ENCODE data around the gene BPIFB4.

The BPIFB4 gene

GRCh38 chr20:33059741-33060390 is 19.6 kb upstream of the BPIFB4 start:
- no peak overlapping the region for H3K4me3 ChIP-seq (ENCODE audit: insufficient read depth in 1 of 2, low read depth in 1 of 2, low read length in 2 of 2)
- WGBS, result 90% methylated on average over 22 of the region's 22 CpGs

GRCh38 chr20:33061658-33062028 is 17.8 kb upstream of the BPIFB4 start:
- Histone ChIP-seq H3K23ac (ENCODE audit: low read length in 2 of 2) (no peak overlapping the region), H3K27ac (ENCODE audit: low read length, poor library complexity, severe bottlenecking) (no peak overlapping the region), H3K4me1 (ENCODE audit: control insufficient read depth, insufficient read depth, low read depth, low read length) (no peaks in the 10 kb centered on the region), H2BK15ac (ENCODE audit: low read depth, poor library complexity, severe bottlenecking) (no peak overlapping the region), H3K9me3 (ENCODE audit: control insufficient read depth, low read length) (no peaks in the 10 kb centered on the region), H2BK12ac (ENCODE audit: low read length in 2 of 2) (no peak overlapping the region), H4K91ac (ENCODE audit: low read length) (no peak overlapping the region), H3K4me3 (ENCODE audit: insufficient read depth in 1 of 2, low read depth in 1 of 2, low read length in 2 of 2) (no peak overlapping the region), H3K4ac (ENCODE audit: low read depth in 1 of 2, low read length in 2 of 2) (no peak overlapping the region), H4K8ac (ENCODE audit: low read length) (no peak overlapping the region), H2AK5ac (ENCODE audit: low read length, severe bottlenecking) (no peak overlapping the region), H3K4me2 (ENCODE audit: low read length, poor library complexity, severe bottlenecking) (no peak overlapping the region), H3K36me3 (ENCODE audit: control insufficient read depth in 1 of 2, insufficient read depth in 2 of 2, low read depth in 1 of 2, low read length in 2 of 2) (no peaks in the 10 kb centered on the region), H3K18ac (ENCODE audit: low read depth in 1 of 2, low read length in 2 of 2) (no peak overlapping the region), H3K27me3 (ENCODE audit: control insufficient read depth in 1 of 2, insufficient read depth in 1 of 2, low read length in 2 of 2) (peaks cover 9 to 41% of the 10 kb centered on the region in 2 experiments), H3K9ac (ENCODE audit: low read length) (no peak overlapping the region), H2BK120ac (ENCODE audit: low read depth, low read length) (no peak overlapping the region), H3K79me1 (replicated peaks; ENCODE audit: low read length, poor library complexity, severe bottlenecking) (no peaks in the 10 kb centered on the region), H3K14ac (ENCODE audit: low read length in 2 of 2) (no peak overlapping the region), H2AFZ (ENCODE audit: low read depth, low read length) (no peak overlapping the region), H2BK5ac (ENCODE audit: low read depth, low read length, poor library complexity, severe bottlenecking) (no peak overlapping the region)
- no peak for DNase-seq
- 89% methylated on average over 14 of the region's 14 CpGs for WGBS

More at GRCh38 chr20:33059741-33060390, 19.6 kb upstream of the BPIFB4 start:
- Histone ChIP-seq H2BK12ac (ENCODE audit: low read length in 2 of 2) (no peak overlapping the region), H4K91ac (ENCODE audit: low read length) (no peak overlapping the region), H3K4me2 (ENCODE audit: low read length, poor library complexity, severe bottlenecking) (no peak overlapping the region), H2AK5ac (ENCODE audit: low read length, severe bottlenecking) (no peak overlapping the region), H3K79me1 (replicated peaks; ENCODE audit: low read length, poor library complexity, severe bottlenecking) (no peaks in the 10 kb centered on the region), H3K36me3 (ENCODE audit: control insufficient read depth in 1 of 2, insufficient read depth in 2 of 2, low read depth in 1 of 2, low read length in 2 of 2) (no peaks in the 10 kb centered on the region), H2BK15ac (ENCODE audit: low read depth, poor library complexity, severe bottlenecking) (no peak overlapping the region), H3K14ac (ENCODE audit: low read length in 2 of 2) (no peak overlapping the region), H2AFZ (ENCODE audit: low read depth, low read length) (no peak overlapping the region), H3K23ac (ENCODE audit: low read length in 2 of 2) (no peak overlapping the region), H2BK5ac (ENCODE audit: low read depth, low read length, poor library complexity, severe bottlenecking) (no peak overlapping the region), H3K4me1 (ENCODE audit: control insufficient read depth, insufficient read depth, low read depth, low read length) (no peaks in the 10 kb centered on the region), H3K9me3 (ENCODE audit: control insufficient read depth, low read length) (no peaks in the 10 kb centered on the region), H3K9ac (ENCODE audit: low read length) (no peak overlapping the region), H3K4ac (ENCODE audit: low read depth in 1 of 2, low read length in 2 of 2) (no peak overlapping the region), H3K27ac (ENCODE audit: low read length, poor library complexity, severe bottlenecking) (no peak overlapping the region), H4K8ac (ENCODE audit: low read length) (no peak overlapping the region), H3K18ac (ENCODE audit: low read depth in 1 of 2, low read length in 2 of 2) (no peak overlapping the region), H2BK120ac (ENCODE audit: low read depth, low read length) (no peak overlapping the region), H3K27me3 (ENCODE audit: control insufficient read depth in 1 of 2, insufficient read depth in 1 of 2, low read length in 2 of 2) (peaks cover 21 to 55% of the 10 kb centered on the region in 2 experiments)
- DNase-seq, result no peak

GRCh38 chr20:33062105-33062824 is 17.2 kb upstream of the BPIFB4 start:
- Histone ChIP-seq H3K9me3 (ENCODE audit: control insufficient read depth, low read length) (no peaks in the 10 kb centered on the region), H2BK5ac (ENCODE audit: low read depth, low read length, poor library complexity, severe bottlenecking) (no peak overlapping the region), H3K4ac (ENCODE audit: low read depth in 1 of 2, low read length in 2 of 2) (no peak overlapping the region), H2BK120ac (ENCODE audit: low read depth, low read length) (no peak overlapping the region), H3K27me3 (ENCODE audit: control insufficient read depth in 1 of 2, insufficient read depth in 1 of 2, low read length in 2 of 2) (peaks cover 9 to 42% of the 10 kb centered on the region in 2 experiments), H2BK15ac (ENCODE audit: low read depth, poor library complexity, severe bottlenecking) (no peak overlapping the region), H3K4me3 (ENCODE audit: insufficient read depth in 1 of 2, low read depth in 1 of 2, low read length in 2 of 2) (no peak overlapping the region), H3K4me2 (ENCODE audit: low read length, poor library complexity, severe bottlenecking) (no peak overlapping the region), H3K23ac (ENCODE audit: low read length in 2 of 2) (no peak overlapping the region), H2BK12ac (ENCODE audit: low read length in 2 of 2) (no peak overlapping the region), H3K79me1 (replicated peaks; ENCODE audit: low read length, poor library complexity, severe bottlenecking) (no peaks in the 10 kb centered on the region), H3K4me1 (ENCODE audit: control insufficient read depth, insufficient read depth, low read depth, low read length) (no peaks in the 10 kb centered on the region), H4K91ac (ENCODE audit: low read length) (no peak overlapping the region), H4K8ac (ENCODE audit: low read length) (no peak overlapping the region), H3K18ac (ENCODE audit: low read depth in 1 of 2, low read length in 2 of 2) (no peak overlapping the region), H2AFZ (ENCODE audit: low read depth, low read length) (no peak overlapping the region), H2AK5ac (ENCODE audit: low read length, severe bottlenecking) (no peak overlapping the region), H3K36me3 (ENCODE audit: control insufficient read depth in 1 of 2, insufficient read depth in 2 of 2, low read depth in 1 of 2, low read length in 2 of 2) (no peaks in the 10 kb centered on the region), H3K14ac (ENCODE audit: low read length in 2 of 2) (no peak overlapping the region), H3K9ac (ENCODE audit: low read length) (no peak overlapping the region), H3K27ac (ENCODE audit: low read length, poor library complexity, severe bottlenecking) (no peak overlapping the region)
- DNase-seq, result no peak
- 69% methylated on average over 9 of the region's 9 CpGs for WGBS

GRCh38 chr20:33062825-33063149 is 16.7 kb upstream of the BPIFB4 start:
- no peak overlapping the region for H2AK5ac ChIP-seq (ENCODE audit: low read length, severe bottlenecking)
- H3K27me3 ChIP-seq (ENCODE audit: control insufficient read depth in 1 of 2, insufficient read depth in 1 of 2, low read length in 2 of 2), result peaks cover 8 to 45% of the 10 kb centered on the region in 2 experiments
- H3K36me3 ChIP-seq (ENCODE audit: control insufficient read depth in 1 of 2, insufficient read depth in 2 of 2, low read depth in 1 of 2, low read length in 2 of 2), result no peaks in the 10 kb centered on the region
- H3K9me3 ChIP-seq (ENCODE audit: control insufficient read depth, low read length), result no peaks in the 10 kb centered on the region
- no peak overlapping the region for H3K4ac ChIP-seq (ENCODE audit: low read depth in 1 of 2, low read length in 2 of 2)
- no peak overlapping the region for H2BK15ac ChIP-seq (ENCODE audit: low read depth, poor library complexity, severe bottlenecking)
- H3K27ac ChIP-seq (ENCODE audit: low read length, poor library complexity, severe bottlenecking), result no peak overlapping the region
- no peak overlapping the region for H2BK5ac ChIP-seq (ENCODE audit: low read depth, low read length, poor library complexity, severe bottlenecking)
- no peak overlapping the region for H4K91ac ChIP-seq (ENCODE audit: low read length)
- H2BK120ac ChIP-seq (ENCODE audit: low read depth, low read length), result no peak overlapping the region
- no peak overlapping the region for H3K4me3 ChIP-seq (ENCODE audit: insufficient read depth in 1 of 2, low read depth in 1 of 2, low read length in 2 of 2)
- H2BK12ac ChIP-seq (ENCODE audit: low read length in 2 of 2), result no peak overlapping the region
- WGBS, result 38% methylated on average over 1 of the region's 1 CpG
- no peaks in the 10 kb centered on the region for H3K4me1 ChIP-seq (ENCODE audit: control insufficient read depth, insufficient read depth, low read depth, low read length)
- H3K79me1 ChIP-seq (replicated peaks; ENCODE audit: low read length, poor library complexity, severe bottlenecking), result no peaks in the 10 kb centered on the region
- H3K4me2 ChIP-seq (ENCODE audit: low read length, poor library complexity, severe bottlenecking), result no peak overlapping the region
- H3K18ac ChIP-seq (ENCODE audit: low read depth in 1 of 2, low read length in 2 of 2), result no peak overlapping the region
- no peak overlapping the region for H2AFZ ChIP-seq (ENCODE audit: low read depth, low read length)
- no peak overlapping the region for H3K9ac ChIP-seq (ENCODE audit: low read length)
- no peak for DNase-seq
- H4K8ac ChIP-seq (ENCODE audit: low read length), result no peak overlapping the region
- H3K14ac ChIP-seq (ENCODE audit: low read length in 2 of 2), result no peak overlapping the region
- no peak overlapping the region for H3K23ac ChIP-seq (ENCODE audit: low read length in 2 of 2)

Measured in mesenchymal stem cell (in vitro differentiated cells and primary cell).